ENCODE measurements around the gene NKX3-2.

Gene NKX3-2

DNA sequence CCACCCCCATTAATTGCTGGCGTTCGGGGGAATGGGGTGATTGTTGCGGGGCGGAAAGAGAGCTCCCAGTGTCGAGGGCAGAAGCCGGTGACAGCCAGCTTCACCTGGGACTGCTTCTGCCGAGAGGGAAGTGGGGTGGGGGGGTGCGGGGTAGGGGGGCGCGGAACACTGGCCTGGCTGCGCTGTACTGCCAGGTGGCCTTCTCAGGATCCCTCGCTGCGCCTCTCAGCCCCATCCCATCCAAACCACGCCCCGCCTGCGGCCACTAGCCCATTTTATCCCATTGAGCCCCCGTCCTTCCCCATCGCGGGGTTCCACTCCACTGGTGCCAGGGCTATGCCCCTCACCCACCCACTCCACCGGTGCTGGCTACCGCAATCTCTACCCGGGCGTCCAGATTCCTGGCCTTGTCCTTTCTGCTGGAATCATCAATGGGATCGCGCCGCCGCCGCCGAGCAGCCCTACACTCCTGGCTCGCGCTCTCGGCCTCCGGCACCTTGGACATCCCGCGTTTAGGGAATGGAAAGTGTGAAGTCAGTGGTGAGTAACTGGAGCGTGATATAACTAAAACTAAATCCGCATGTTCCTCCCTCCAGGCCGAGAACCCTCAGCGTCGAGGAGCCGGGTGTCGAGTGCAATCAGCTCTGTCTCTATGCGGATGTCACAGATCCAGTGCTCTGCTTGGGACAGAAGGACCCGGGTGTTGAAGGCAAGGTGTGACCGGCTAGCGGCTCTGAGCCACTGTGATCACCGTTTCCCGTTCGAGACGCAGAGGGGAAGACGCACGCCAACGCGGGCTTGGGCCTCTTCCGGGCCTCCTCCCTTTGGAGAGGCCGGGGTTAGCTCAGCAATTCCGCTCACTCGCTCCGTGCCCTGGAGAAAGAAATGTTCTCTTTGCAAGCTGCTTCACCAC is 20.5 kb downstream of the NKX3-2 start:
- no peak overlapping the region for H3K4me3 ChIP-seq (ENCODE audit: low read length)
- peaks cover 73% of the 10 kb centered on the region for H3K27me3 ChIP-seq (ENCODE audit: insufficient read depth, low read length)
- H3K36me3 ChIP-seq (ENCODE audit: insufficient read depth, low read length) = no peaks in the 10 kb centered on the region
- no peaks in the 10 kb centered on the region for H3K4me1 ChIP-seq (ENCODE audit: insufficient read depth, low read length)
- H2AFZ ChIP-seq (ENCODE audit: low read depth, low read length) = no peak overlapping the region
- H3K9me3 ChIP-seq (ENCODE audit: low read length) = peaks cover 21% of the 10 kb centered on the region

DNA sequence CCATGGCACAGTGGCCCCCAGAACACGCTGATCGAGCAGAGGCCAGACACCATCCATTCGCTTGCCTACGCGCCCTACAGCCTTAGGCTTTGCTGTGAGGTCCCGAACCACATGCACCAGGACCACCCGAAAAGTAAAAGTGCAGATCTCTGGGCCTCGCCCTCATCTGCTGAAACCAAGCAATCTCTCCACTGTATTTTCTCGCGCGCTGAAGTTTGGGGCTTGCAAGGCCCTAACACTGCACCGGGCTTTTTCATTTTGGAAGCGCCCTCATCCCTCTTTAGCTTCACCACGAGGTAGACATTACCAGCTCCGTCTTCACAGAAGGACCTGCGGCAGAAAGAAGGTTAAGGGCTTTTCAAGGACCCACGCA is 21.2 kb downstream of the NKX3-2 start:
- Histone ChIP-seq H3K27me3 (ENCODE audit: insufficient read depth, low read length) (peaks cover 69% of the 10 kb centered on the region), H3K36me3 (ENCODE audit: insufficient read depth, low read length) (no peaks in the 10 kb centered on the region), H3K9me3 (ENCODE audit: low read length) (peaks cover 20% of the 10 kb centered on the region), H3K4me3 (ENCODE audit: low read length) (no peak overlapping the region), H3K4me1 (ENCODE audit: insufficient read depth, low read length) (no peaks in the 10 kb centered on the region), H2AFZ (ENCODE audit: low read depth, low read length) (no peak overlapping the region)

DNA sequence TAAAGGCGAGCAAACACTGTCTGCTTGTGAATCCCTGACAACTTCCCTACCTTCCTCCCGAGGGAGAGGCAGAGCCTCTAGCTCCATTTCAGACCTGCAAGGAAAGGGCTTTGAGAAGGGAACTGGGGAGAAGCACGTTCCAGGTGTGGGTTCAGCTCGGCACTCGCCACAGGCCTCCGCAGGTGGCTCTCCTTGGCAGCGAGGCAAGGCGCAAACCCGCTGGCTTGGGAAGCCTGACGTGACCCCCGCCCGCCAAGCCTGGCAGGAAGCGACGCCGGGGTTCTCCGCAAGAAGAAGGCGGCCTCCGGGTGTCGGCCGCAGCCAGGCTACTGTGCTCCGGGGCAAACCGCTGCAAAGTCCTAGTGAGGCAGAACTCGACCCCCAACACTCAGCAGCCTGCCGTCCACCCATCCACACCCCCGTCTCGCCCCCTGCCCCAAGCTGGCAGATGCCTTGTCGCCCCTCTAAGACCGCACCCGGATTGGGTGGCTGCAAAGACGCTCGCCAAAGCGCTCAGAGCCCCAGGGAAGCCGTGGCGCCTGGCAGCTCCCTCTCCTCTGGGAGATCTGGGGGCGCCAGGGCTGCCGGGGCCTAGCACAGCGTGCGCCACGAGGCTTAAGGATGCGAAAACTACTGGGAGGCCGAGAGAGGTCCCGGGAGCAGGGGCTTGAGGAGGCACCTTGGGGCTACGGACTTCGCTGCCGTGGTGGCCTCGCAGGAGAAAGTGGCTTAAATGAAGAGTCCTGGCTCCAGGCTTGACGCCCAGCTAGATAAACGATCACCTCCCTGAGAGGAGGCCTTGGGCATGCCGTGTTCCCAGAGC is 21.8 kb downstream of the NKX3-2 start:
- H3K4me3 ChIP-seq (ENCODE audit: low read length) = no peak overlapping the region
- no peaks in the 10 kb centered on the region for H3K4me1 ChIP-seq (ENCODE audit: insufficient read depth, low read length)
- no peaks in the 10 kb centered on the region for H3K36me3 ChIP-seq (ENCODE audit: insufficient read depth, low read length)
- H3K27me3 ChIP-seq (ENCODE audit: insufficient read depth, low read length) = peaks cover 65% of the 10 kb centered on the region
- peaks cover 20% of the 10 kb centered on the region for H3K9me3 ChIP-seq (ENCODE audit: low read length)
- no peak overlapping the region for H2AFZ ChIP-seq (ENCODE audit: low read depth, low read length)

DNA sequence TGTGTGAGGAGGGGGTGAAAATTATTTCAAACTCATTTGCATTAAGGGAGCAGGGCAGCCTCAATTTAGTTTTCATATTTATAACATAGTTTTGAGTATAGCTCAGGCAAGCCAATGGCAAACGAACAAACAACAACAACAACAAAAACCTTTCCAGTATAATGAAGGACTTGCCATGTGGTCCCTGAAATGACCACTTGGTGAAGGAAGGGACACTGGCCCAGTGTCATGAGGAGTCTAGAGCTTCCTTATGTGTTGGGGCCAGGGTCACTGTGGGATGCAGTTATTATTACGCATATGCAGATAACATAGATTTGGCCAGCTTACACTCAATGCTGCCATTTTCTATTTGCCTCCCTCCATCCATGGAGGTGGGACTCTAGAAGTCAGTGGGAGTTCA is 23.3 kb downstream of the NKX3-2 start:
- peaks cover 55% of the 10 kb centered on the region for H3K27me3 ChIP-seq (ENCODE audit: insufficient read depth, low read length)
- H3K36me3 ChIP-seq (ENCODE audit: insufficient read depth, low read length) = no peaks in the 10 kb centered on the region
- no peaks in the 10 kb centered on the region for H3K4me1 ChIP-seq (ENCODE audit: insufficient read depth, low read length)

DNA sequence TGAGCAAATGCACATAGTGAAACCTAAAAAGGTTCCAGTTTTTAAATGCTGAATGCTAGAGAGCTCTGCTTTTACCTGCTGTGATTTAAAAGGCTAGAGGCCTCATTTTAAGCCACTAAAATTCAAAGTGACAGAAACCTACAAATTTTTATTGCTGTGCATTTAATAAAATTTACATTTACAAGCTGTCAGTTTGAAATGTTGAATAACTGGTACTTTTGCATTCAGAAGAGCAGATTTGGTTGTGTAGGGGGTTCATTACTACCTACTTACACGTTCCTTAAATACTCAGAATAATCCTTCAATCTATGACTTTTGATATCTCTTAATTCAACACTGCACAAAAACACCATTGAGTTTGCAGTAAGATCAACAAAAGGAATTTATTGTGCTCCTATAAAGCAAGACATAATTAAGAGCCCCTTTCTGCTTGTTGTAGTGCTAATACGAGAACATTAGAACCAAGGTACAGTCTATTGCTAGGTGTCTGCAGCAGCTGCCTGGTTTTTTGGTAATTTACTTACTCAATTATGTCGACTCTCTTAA is 27.9 kb downstream of the NKX3-2 start:
- H2AFZ ChIP-seq (ENCODE audit: low read depth, low read length) = no peak overlapping the region
- no peak overlapping the region for H3K4me3 ChIP-seq (ENCODE audit: low read length)
- H3K9me3 ChIP-seq (ENCODE audit: low read length) = no peaks in the 10 kb centered on the region
- peaks cover 23% of the 10 kb centered on the region for H3K27me3 ChIP-seq (ENCODE audit: insufficient read depth, low read length)
- H3K4me1 ChIP-seq (ENCODE audit: insufficient read depth, low read length) = no peaks in the 10 kb centered on the region
- no peaks in the 10 kb centered on the region for H3K36me3 ChIP-seq (ENCODE audit: insufficient read depth, low read length)

More for the DNA sequence above, 23.3 kb downstream of the NKX3-2 start:
- Histone ChIP-seq H3K4me3 (ENCODE audit: low read length) (no peak overlapping the region), H3K9me3 (ENCODE audit: low read length) (peaks cover 20% of the 10 kb centered on the region), H2AFZ (ENCODE audit: low read depth, low read length) (no peak overlapping the region)

DNA sequence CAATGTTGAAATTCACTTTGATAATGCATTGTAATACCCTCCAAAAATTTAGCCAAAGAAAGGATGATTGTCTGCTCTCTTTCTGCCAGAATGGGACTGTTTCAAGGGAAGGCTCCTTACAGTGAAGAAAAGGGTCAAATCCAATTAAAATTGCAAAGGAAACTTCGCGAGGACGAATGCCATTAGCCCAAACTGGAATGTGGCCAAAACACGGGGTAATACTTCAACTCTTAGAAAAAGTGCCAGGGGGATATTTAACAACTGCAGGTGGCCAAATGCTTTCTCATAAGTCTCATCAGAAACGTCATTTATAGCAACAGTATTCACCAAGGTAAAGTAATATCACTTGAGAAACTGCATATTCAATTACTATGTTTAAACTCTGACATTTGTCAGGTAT is 29.0 kb downstream of the NKX3-2 start:
- H3K9me3 ChIP-seq (ENCODE audit: low read length) = no peaks in the 10 kb centered on the region
- no peaks in the 10 kb centered on the region for H3K4me1 ChIP-seq (ENCODE audit: insufficient read depth, low read length)
- H3K36me3 ChIP-seq (ENCODE audit: insufficient read depth, low read length) = no peaks in the 10 kb centered on the region
- H3K27me3 ChIP-seq (ENCODE audit: insufficient read depth, low read length) = peaks cover 18% of the 10 kb centered on the region
- no peak overlapping the region for H2AFZ ChIP-seq (ENCODE audit: low read depth, low read length)
- no peak overlapping the region for H3K4me3 ChIP-seq (ENCODE audit: low read length)

DNA sequence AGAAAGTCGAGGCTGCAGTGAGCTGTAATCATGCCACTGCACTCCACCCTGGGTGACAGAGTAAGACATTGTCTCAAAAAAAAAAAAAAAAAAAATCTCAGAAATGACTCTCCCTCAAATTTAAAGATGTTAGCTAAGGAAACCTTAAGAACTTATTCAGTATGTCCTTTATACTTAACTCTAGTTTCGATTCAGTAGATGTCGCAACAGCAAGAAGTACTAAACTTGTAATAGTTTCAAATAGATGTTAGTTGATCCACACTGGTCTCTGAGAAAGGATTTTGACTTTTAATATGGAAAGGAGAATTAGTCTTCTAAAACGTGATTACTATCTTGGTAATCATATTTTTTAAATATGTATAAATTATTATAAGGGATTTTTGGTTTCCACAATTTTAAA is 29.6 kb downstream of the NKX3-2 start:
- no peaks in the 10 kb centered on the region for H3K36me3 ChIP-seq (ENCODE audit: insufficient read depth, low read length)
- no peaks in the 10 kb centered on the region for H3K9me3 ChIP-seq (ENCODE audit: low read length)
- H3K4me3 ChIP-seq (ENCODE audit: low read length) = no peak overlapping the region
- peaks cover 15% of the 10 kb centered on the region for H3K27me3 ChIP-seq (ENCODE audit: insufficient read depth, low read length)
- no peaks in the 10 kb centered on the region for H3K4me1 ChIP-seq (ENCODE audit: insufficient read depth, low read length)
- H2AFZ ChIP-seq (ENCODE audit: low read depth, low read length) = no peak overlapping the region

DNA sequence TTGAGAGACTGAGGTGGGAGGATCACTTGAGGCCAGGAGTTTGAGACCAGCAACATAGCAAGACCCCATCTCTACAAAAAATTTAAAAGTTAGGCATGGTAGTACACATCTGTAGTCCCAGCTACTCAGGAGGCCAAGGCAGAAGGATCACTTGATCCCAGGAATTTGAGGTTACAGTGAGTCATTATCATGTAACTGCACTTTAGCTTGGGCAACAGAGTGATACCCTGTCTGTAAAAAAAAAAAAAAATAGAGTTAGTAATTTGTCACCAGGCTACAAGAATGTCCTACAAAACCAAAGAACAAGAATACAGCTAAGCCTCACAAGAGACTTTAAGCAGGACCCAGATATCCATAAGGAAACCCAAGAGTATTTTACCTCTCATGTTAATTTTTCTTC is 33.2 kb downstream of the NKX3-2 start:
- Histone ChIP-seq H3K4me1 (ENCODE audit: insufficient read depth, low read length) (no peaks in the 10 kb centered on the region), H3K4me3 (ENCODE audit: low read length) (no peak overlapping the region), H3K9me3 (ENCODE audit: low read length) (no peaks in the 10 kb centered on the region), H3K27me3 (ENCODE audit: insufficient read depth, low read length) (peaks cover 8% of the 10 kb centered on the region), H2AFZ (ENCODE audit: low read depth, low read length) (no peak overlapping the region), H3K36me3 (ENCODE audit: insufficient read depth, low read length) (no peaks in the 10 kb centered on the region)

DNA sequence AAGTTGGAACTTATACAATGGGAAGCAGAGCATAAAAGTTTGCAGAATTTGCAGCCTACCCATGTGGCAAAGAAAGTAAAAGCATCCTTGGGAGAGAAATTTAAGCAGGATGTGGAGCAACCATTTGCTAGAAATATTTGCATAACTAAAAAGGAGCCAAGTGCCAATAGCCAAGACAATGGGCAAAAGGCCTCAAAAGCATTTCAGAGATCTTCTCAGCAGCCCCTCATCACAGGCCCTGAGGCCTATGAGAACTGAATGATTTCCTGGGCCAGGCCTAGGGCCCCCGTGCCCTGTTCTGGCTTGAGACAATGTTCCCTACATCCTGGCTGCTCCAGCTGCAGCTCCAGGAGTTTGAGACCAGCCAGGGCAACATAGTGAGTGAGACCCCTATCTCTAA is 34.9 kb downstream of the NKX3-2 start:
- H3K27me3 ChIP-seq (ENCODE audit: insufficient read depth, low read length) = peaks cover 8% of the 10 kb centered on the region
- no peaks in the 10 kb centered on the region for H3K9me3 ChIP-seq (ENCODE audit: low read length)
- no peak overlapping the region for H2AFZ ChIP-seq (ENCODE audit: low read depth, low read length)
- no peaks in the 10 kb centered on the region for H3K4me1 ChIP-seq (ENCODE audit: insufficient read depth, low read length)
- no peaks in the 10 kb centered on the region for H3K36me3 ChIP-seq (ENCODE audit: insufficient read depth, low read length)
- no peak overlapping the region for H3K4me3 ChIP-seq (ENCODE audit: low read length)

DNA sequence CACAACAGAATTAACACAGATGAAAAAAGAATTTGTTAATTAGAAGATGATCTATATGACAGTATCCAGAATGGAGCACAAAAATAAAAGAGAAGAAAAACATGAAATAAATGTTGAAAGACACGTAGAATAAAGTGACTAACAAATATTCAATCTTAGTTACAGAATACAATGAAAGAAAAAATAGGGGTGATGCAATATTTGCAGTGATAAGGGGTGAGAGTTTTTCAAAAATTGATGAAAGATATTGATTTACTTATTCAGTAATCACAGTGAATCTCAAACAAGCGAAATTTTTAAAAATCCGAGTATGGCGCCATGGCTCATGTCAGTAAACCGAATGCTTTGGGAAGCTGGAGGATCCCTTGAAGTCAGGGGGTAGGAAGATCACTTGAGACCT is 39.9 kb downstream of the NKX3-2 start:
- no peak overlapping the region for H2AFZ ChIP-seq (ENCODE audit: low read depth, low read length)
- no peaks in the 10 kb centered on the region for H3K27me3 ChIP-seq (ENCODE audit: insufficient read depth, low read length)
- peaks cover 6% of the 10 kb centered on the region for H3K4me1 ChIP-seq (ENCODE audit: insufficient read depth, low read length)
- H3K36me3 ChIP-seq (ENCODE audit: insufficient read depth, low read length) = no peaks in the 10 kb centered on the region
- H3K9me3 ChIP-seq (ENCODE audit: low read length) = peaks cover 2% of the 10 kb centered on the region
- H3K4me3 ChIP-seq (ENCODE audit: low read length) = no peak overlapping the region

DNA sequence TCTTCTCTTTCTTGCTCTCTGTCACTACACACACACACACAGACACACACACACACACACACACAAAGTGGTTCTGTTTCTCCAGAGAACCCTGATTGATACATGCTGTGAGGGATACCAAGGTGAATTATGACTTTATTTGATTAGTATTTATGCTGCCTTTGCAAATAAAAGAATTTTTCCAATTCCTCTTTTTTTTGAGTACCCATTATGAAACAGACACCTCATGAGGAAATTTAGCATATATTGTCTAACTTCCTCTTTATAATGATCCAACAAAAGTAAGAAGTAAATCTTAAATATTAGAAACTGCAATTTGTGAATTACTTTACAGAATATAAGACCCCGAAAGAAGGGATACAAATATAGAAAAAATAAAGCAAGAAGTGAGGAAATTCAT is 45.8 kb downstream of the NKX3-2 start:
- Histone ChIP-seq H3K27me3 (ENCODE audit: insufficient read depth, low read length) (no peaks in the 10 kb centered on the region), H3K4me3 (ENCODE audit: low read length) (no peak overlapping the region), H3K4me1 (ENCODE audit: insufficient read depth, low read length) (peaks cover 6% of the 10 kb centered on the region), H2AFZ (ENCODE audit: low read depth, low read length) (no peak overlapping the region), H3K36me3 (ENCODE audit: insufficient read depth, low read length) (no peaks in the 10 kb centered on the region), H3K9me3 (ENCODE audit: low read length) (peaks cover 2% of the 10 kb centered on the region)

DNA sequence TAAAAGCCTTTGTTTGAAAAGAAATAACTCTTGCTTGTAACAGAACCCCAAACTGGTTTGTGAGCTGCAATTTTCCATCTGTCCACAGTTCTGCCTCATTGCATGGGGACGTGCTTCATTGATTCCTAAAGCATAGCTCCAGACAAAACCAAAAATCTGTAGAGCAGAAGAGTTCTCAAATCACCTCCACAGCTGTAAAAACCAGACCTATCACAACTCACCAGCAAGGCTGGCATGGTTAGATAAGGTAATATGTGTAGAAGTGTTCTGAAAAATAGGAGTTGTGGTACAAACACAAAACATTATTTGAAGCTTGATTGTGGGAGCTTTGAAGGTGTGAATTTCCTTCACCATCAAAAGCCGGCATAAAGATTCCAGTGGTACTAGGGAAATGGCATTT is 47.7 kb downstream of the NKX3-2 start:
- H3K36me3 ChIP-seq (ENCODE audit: insufficient read depth, low read length) = no peaks in the 10 kb centered on the region
- H2AFZ ChIP-seq (ENCODE audit: low read depth, low read length) = no peak overlapping the region
- no peaks in the 10 kb centered on the region for H3K27me3 ChIP-seq (ENCODE audit: insufficient read depth, low read length)
- peaks cover 6% of the 10 kb centered on the region for H3K4me1 ChIP-seq (ENCODE audit: insufficient read depth, low read length)
- H3K9me3 ChIP-seq (ENCODE audit: low read length) = peaks cover 2% of the 10 kb centered on the region
- no peak overlapping the region for H3K4me3 ChIP-seq (ENCODE audit: low read length)

DNA sequence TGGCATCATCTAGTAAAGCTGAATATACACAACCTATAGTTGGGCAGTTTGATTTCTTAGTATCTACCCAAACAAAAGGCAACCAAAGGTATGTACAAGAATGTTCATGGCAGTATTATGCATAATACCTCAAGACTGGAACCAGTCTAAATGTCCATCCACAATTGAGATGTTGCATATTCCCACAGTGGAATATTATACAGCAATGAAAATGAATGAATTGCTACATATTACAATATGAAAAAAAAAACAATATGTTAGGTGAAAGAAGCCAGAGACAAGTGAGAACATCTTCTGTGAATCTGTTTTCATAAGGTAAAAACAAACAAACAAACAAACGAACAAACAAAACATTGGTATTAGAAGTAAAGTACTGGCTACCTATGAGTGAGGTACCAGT is 48.6 kb downstream of the NKX3-2 start:
- Histone ChIP-seq H3K4me1 (ENCODE audit: insufficient read depth, low read length) (peaks cover 6% of the 10 kb centered on the region), H3K4me3 (ENCODE audit: low read length) (no peak overlapping the region), H2AFZ (ENCODE audit: low read depth, low read length) (no peak overlapping the region), H3K9me3 (ENCODE audit: low read length) (no peaks in the 10 kb centered on the region), H3K27me3 (ENCODE audit: insufficient read depth, low read length) (no peaks in the 10 kb centered on the region), H3K36me3 (ENCODE audit: insufficient read depth, low read length) (no peaks in the 10 kb centered on the region)
